ENCODE results near the gene NPIPB8. TPM values are rescaled to one million over a fixed set of nuclear protein-coding genes. Genes with fewer than 3 reads are reported as not detected.
"Not testable (repeated sequence)": the region's sequence is repeated elsewhere in the genome, so short reads cannot be mapped to it uniquely, and the experiment has no call there.

NPIPB8 gene
- not detected for polyA plus RNA-seq (2013, experiment 1 of 2)
- polyA plus RNA-seq (2013, experiment 2 of 2) = not detected

DNA sequence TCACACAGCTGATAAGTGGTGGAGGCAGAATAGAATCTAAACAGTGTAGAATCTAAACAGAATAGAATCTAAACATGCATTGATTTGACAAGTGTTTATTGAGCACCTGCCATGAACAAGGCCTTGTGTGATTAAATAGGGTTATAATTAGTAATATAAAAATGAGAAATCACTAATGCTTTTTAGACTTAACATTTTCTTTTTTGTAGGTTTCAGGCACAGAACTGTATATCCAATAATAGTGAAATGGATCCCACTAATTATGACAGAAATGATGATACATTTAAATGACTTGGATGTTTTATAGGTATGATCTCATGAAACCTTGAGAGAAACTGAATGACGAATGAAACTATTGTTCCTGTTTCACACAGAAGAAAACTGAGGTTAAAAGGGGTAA, at the start of gene NPIPB8:
Gene NPIPB8 (plus strand): TSS at position 301 of the 400 bp plus-strand sequence. CDS start 296 bp downstream, outside the sequence.
- not testable (repeated sequence) for H3K27ac ChIP-seq (ENCODE audit: low read depth, low read length, severe bottlenecking); H3K36me3 ChIP-seq (ENCODE audit: control insufficient read depth, insufficient read depth, low read length); H3K4me1 ChIP-seq (ENCODE audit: control insufficient read depth, insufficient read depth, low read length, poor library complexity, severe bottlenecking); H3K4me3 ChIP-seq (ENCODE audit: extremely low read depth, insufficient read depth, low read length, poor library complexity, severe bottlenecking); H3K9me3 ChIP-seq (ENCODE audit: control insufficient read depth, low read length)
- WGBS, 2 experiments (ENCODE audit: insufficient coverage in 2 of 2) = no CpG with 5 or more reads among the region's 1 CpG

GRCh38 chr16:28589069-28589468, 48.8 kb upstream of the NPIPB8 start:
- H3K27ac ChIP-seq (ENCODE audit: low read depth, low read length, severe bottlenecking) = no peak overlapping the region
- peaks cover 47% of the 10 kb centered on the region for H3K36me3 ChIP-seq (ENCODE audit: control insufficient read depth, insufficient read depth, low read length)
- peaks cover 3% of the 10 kb centered on the region for H3K4me1 ChIP-seq (ENCODE audit: control insufficient read depth, insufficient read depth, low read length, poor library complexity, severe bottlenecking)
- H3K9me3 ChIP-seq (ENCODE audit: control insufficient read depth, low read length) = no peaks in the 10 kb centered on the region
- WGBS, 2 experiments (ENCODE audit: insufficient coverage in 2 of 2) = 92 to 94% methylated on average over 5 to 8 of the region's 8 CpGs
- no peak overlapping the region for H3K4me3 ChIP-seq (ENCODE audit: extremely low read depth, insufficient read depth, low read length, poor library complexity, severe bottlenecking)

DNA sequence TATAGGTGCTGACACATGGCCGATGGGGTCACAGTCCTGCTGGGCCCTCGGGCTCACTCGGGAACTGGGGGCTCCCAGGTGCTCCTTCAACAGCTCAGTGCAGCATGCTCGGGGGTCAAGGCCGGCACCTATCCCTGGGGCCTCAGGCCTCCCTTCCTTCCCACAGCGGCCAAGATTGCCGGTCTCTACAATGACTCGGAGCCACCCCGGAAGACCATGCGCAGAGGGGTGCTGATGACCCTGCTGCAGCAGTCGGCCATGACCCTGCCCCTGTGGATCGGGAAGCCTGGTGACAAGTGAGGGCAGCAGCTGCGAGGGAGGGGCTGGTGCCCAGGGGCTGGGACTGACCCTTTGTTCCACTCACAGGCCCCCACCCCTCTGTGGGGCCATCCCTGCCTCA, 47.9 kb upstream of the NPIPB8 start:
- peaks cover 47% of the 10 kb centered on the region for H3K36me3 ChIP-seq (ENCODE audit: control insufficient read depth, insufficient read depth, low read length)

GRCh38 chr16:28590384-28591340, 47.2 kb upstream of the NPIPB8 start:
- Histone ChIP-seq H3K4me3 (ENCODE audit: extremely low read depth, insufficient read depth, low read length, poor library complexity, severe bottlenecking) (no peak overlapping the region), H3K9me3 (ENCODE audit: control insufficient read depth, low read length) (no peaks in the 10 kb centered on the region), H3K27ac (ENCODE audit: low read depth, low read length, severe bottlenecking) (no peak overlapping the region), H3K36me3 (ENCODE audit: control insufficient read depth, insufficient read depth, low read length) (peaks cover 41% of the 10 kb centered on the region), H3K4me1 (ENCODE audit: control insufficient read depth, insufficient read depth, low read length, poor library complexity, severe bottlenecking) (peaks cover 3% of the 10 kb centered on the region)
- WGBS, 2 experiments (ENCODE audit: insufficient coverage in 2 of 2) = 92 to 96% methylated on average over 16 to 19 of the region's 22 CpGs

More for the DNA sequence above, 47.9 kb upstream of the NPIPB8 start:
- WGBS, 2 experiments (ENCODE audit: insufficient coverage in 2 of 2) = 94 to 100% methylated on average over 4 to 11 of the region's 13 CpGs
- Histone ChIP-seq H3K4me3 (ENCODE audit: extremely low read depth, insufficient read depth, low read length, poor library complexity, severe bottlenecking) (no peak overlapping the region), H3K9me3 (ENCODE audit: control insufficient read depth, low read length) (no peaks in the 10 kb centered on the region), H3K4me1 (ENCODE audit: control insufficient read depth, insufficient read depth, low read length, poor library complexity, severe bottlenecking) (peaks cover 3% of the 10 kb centered on the region), H3K27ac (ENCODE audit: low read depth, low read length, severe bottlenecking) (no peak overlapping the region)

DNA sequence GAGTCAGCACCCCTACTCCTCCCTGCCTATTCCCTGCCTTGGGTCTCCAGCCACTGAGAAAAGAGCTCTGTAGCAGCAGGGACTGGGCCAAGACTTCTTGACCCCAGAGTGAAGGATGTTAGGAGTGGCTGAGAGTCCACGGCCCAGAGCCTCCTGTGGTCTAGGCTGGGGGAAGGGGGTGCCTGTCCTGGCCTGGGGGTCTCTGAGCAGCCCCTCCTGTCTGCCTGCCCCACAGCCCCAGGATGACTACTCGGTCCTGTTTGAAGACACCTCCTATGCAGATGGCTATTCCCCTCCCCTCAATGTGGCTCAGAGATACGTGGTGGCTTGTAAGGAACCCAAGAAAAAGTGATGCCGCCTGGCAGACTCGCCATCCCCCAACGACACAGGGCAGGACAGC, 46.5 kb upstream of the NPIPB8 start:
- Histone ChIP-seq H3K36me3 (ENCODE audit: control insufficient read depth, insufficient read depth, low read length) (peaks cover 39% of the 10 kb centered on the region), H3K9me3 (ENCODE audit: control insufficient read depth, low read length) (no peaks in the 10 kb centered on the region), H3K27ac (ENCODE audit: low read depth, low read length, severe bottlenecking) (no peak overlapping the region), H3K4me3 (ENCODE audit: extremely low read depth, insufficient read depth, low read length, poor library complexity, severe bottlenecking) (no peak overlapping the region), H3K4me1 (ENCODE audit: control insufficient read depth, insufficient read depth, low read length, poor library complexity, severe bottlenecking) (peaks cover 5% of the 10 kb centered on the region)
- WGBS, 2 experiments (ENCODE audit: insufficient coverage in 2 of 2) = 91 to 93% methylated on average over 5 of the region's 6 CpGs

GRCh38 chr16:28592511-28592910, 45.4 kb upstream of the NPIPB8 start:
- 96 to 98% methylated on average over 3 to 4 of the region's 5 CpGs for WGBS, 2 experiments (ENCODE audit: insufficient coverage in 2 of 2)
- H3K4me3 ChIP-seq (ENCODE audit: extremely low read depth, insufficient read depth, low read length, poor library complexity, severe bottlenecking) = no peak overlapping the region
- H3K27ac ChIP-seq (ENCODE audit: low read depth, low read length, severe bottlenecking) = no peak overlapping the region

GRCh38 chr16:28592979-28593553, 44.8 kb upstream of the NPIPB8 start:
- no peak overlapping the region for H3K4me3 ChIP-seq (ENCODE audit: extremely low read depth, insufficient read depth, low read length, poor library complexity, severe bottlenecking)
- no peaks in the 10 kb centered on the region for H3K9me3 ChIP-seq (ENCODE audit: control insufficient read depth, low read length)
- H3K27ac ChIP-seq (ENCODE audit: low read depth, low read length, severe bottlenecking) = no peak overlapping the region
- WGBS, 2 experiments (ENCODE audit: insufficient coverage in 2 of 2) = 93 to 94% methylated on average over 5 to 8 of the region's 13 CpGs
- H3K36me3 ChIP-seq (ENCODE audit: control insufficient read depth, insufficient read depth, low read length) = peaks cover 27% of the 10 kb centered on the region
- H3K4me1 ChIP-seq (ENCODE audit: control insufficient read depth, insufficient read depth, low read length, poor library complexity, severe bottlenecking) = peaks cover 17% of the 10 kb centered on the region

More at GRCh38 chr16:28592511-28592910, 45.4 kb upstream of the NPIPB8 start:
- no peaks in the 10 kb centered on the region for H3K9me3 ChIP-seq (ENCODE audit: control insufficient read depth, low read length)
- peaks cover 32% of the 10 kb centered on the region for H3K36me3 ChIP-seq (ENCODE audit: control insufficient read depth, insufficient read depth, low read length)
- H3K4me1 ChIP-seq (ENCODE audit: control insufficient read depth, insufficient read depth, low read length, poor library complexity, severe bottlenecking) = peaks cover 13% of the 10 kb centered on the region

DNA sequence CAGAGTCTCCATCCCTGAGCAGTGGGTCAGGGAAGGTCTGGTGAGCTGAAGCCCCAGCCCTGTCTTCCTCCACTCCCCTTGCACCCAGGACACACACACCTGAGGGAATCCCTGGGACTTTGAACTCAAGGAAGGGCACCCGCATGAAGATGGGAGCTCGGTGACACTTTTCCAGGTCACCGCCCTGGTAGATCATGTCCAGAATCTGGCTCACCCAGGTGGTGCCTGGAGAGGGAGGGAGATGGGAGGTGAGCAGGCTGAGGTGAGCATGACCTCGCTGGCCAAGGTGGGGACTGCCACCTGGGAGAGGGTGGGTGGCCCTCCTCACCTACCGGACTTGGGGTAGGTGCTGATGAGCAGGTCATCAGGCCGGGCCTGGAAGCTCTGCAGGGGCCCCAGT, 42.4 kb upstream of the NPIPB8 start:
- not testable (repeated sequence) for H3K4me3 ChIP-seq (ENCODE audit: extremely low read depth, insufficient read depth, low read length, poor library complexity, severe bottlenecking); H3K27ac ChIP-seq (ENCODE audit: low read depth, low read length, severe bottlenecking); H3K9me3 ChIP-seq (ENCODE audit: control insufficient read depth, low read length)
- Histone ChIP-seq H3K36me3 (ENCODE audit: control insufficient read depth, insufficient read depth, low read length) (peaks cover 13% of the 10 kb centered on the region), H3K4me1 (ENCODE audit: control insufficient read depth, insufficient read depth, low read length, poor library complexity, severe bottlenecking) (peaks cover 17% of the 10 kb centered on the region)
- 100% methylated on average over 3 of the region's 6 CpGs; no CpG with 5 or more reads in 1 of the 2 experiments for WGBS, 2 experiments (ENCODE audit: insufficient coverage in 2 of 2)

- WGBS, 2 experiments (ENCODE audit: insufficient coverage in 2 of 2) = 85 to 90% methylated on average over 8 of the region's 8 CpGs
- peaks cover 5% of the 10 kb centered on the region for H3K36me3 ChIP-seq (ENCODE audit: control insufficient read depth, insufficient read depth, low read length)
- H3K4me3 ChIP-seq (ENCODE audit: extremely low read depth, insufficient read depth, low read length, poor library complexity, severe bottlenecking) = no peak overlapping the region
- H3K4me1 ChIP-seq (ENCODE audit: control insufficient read depth, insufficient read depth, low read length, poor library complexity, severe bottlenecking) = peaks cover 17% of the 10 kb centered on the region
- no peak overlapping the region for H3K27ac ChIP-seq (ENCODE audit: low read depth, low read length, severe bottlenecking)
- no peaks in the 10 kb centered on the region for H3K9me3 ChIP-seq (ENCODE audit: control insufficient read depth, low read length)
These were observed 41.7 kb upstream of the NPIPB8 start for GRCh38 chr16:28596115-28596630.

DNA sequence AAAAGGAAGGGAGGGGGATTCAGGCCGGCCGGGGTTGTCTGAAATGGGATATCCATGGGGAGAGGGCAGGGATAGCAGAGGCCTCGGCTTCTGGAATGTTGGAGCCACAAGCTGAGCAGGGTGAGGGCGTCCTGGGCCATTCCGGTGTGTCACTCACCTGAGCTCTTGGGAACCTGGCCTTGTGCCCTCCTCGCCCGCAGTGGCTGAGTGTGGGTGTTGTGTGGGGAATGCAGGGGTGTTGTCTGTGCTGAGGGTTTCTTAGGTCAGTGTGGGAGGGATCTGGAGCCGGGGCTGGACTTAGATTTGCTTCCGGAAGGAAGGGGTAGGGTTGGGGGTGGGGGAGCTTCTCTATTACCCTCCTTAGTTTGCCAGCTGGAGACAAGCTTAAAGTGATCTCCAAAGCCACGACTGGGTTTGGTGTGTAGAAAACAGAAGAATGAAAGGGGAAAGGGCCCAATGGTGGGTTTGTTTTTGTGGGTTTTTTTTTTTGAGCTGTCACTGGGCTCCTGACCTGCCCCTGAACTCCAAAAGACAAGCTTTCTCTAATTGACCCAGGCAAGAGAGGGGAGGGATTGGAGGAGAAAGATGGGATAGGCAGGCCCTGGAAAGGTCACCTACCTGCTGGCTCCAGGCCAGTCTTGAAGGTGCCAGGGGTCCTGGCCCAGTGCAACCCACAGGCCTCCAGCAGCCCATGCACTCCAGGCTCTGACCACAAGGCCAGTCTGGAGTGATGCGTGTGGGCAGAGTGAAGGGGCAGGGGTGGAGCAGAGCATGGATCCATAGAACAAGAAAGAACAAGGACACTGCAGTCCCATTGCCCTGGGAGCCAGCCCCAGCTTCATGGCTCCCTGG, 40.8 kb upstream of the NPIPB8 start, which contains the start of gene SULT1A2:
Gene SULT1A2 (minus strand): TSS at position 211 of the 852 bp plus-strand sequence. CDS start 1,120 bp downstream, outside the sequence.
- Histone ChIP-seq H3K4me3 (ENCODE audit: extremely low read depth, insufficient read depth, low read length, poor library complexity, severe bottlenecking) (no peak within 1 kb of the TSS), H3K9me3 (ENCODE audit: control insufficient read depth, low read length) (no peaks in the 10 kb centered on the region), H3K27ac (ENCODE audit: low read depth, low read length, severe bottlenecking) (no peak within 1 kb of the TSS), H3K36me3 (ENCODE audit: control insufficient read depth, insufficient read depth, low read length) (peaks cover 4% of the 10 kb centered on the region), H3K4me1 (ENCODE audit: control insufficient read depth, insufficient read depth, low read length, poor library complexity, severe bottlenecking) (peaks cover 17% of the 10 kb centered on the region)
- WGBS, 2 experiments (ENCODE audit: insufficient coverage in 2 of 2) = 50 to 60% methylated on average over 8 to 11 of the region's 11 CpGs

Measured in mesodermal cell (in vitro differentiated cells).